ENCODE data around the gene ZSCAN10.

Gene ZSCAN10

GRCh38 chr16:3134338-3135125, 35.4 kb upstream of the ZSCAN10 start, which contains the start of gene ZNF213:
TSS of gene ZNF213 (plus strand) at chr16:3135029. CDS start at chr16:3137281, 2,252 bp downstream.
- DNase-seq (ENCODE audit: low spot score), result peak; percentile 99

- no peak for DNase-seq (ENCODE audit: low spot score)
Observed at GRCh38 chr16:3133844-3134243, 34.8 kb upstream of the ZSCAN10 start.

DNA sequence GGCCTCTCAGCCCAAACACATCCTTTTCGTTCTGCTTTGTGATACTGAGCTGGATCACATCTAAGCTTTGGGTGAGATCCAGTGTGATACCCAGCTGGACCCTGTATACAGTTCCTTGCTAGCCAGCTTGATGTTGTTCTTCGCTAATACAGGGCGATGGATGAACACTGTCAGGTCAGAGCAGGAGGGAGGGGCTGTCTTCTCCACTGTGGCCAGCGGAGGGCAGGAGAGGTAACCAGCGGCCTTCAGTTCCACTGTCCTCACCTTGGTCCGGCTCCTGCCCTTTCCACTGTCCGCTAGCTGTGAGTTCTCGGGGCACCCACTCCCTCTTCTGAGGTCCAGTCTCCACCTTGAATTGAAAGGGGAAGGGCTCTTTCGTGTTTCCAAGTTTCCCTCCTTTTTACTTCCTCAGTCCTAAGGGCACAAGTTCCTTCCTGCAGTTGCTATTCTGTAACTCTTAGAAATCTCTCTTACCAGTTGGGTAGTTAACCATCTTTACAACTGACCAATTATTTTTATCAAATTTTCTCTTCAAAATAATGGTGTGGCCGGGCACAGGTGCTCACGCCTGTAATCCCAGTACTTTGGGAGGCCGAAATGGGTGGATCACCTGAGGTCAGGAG, 32.8 kb upstream of the ZSCAN10 start:
- no peak for DNase-seq (ENCODE audit: low spot score)

GRCh38 chr16:3129137-3130131, 30.3 kb upstream of the ZSCAN10 start:
- DNase-seq (ENCODE audit: low spot score), result peak; percentile 92

- no peak for DNase-seq (ENCODE audit: low spot score)
Observed at GRCh38 chr16:3127745-3128144, 28.7 kb upstream of the ZSCAN10 start.

DNA sequence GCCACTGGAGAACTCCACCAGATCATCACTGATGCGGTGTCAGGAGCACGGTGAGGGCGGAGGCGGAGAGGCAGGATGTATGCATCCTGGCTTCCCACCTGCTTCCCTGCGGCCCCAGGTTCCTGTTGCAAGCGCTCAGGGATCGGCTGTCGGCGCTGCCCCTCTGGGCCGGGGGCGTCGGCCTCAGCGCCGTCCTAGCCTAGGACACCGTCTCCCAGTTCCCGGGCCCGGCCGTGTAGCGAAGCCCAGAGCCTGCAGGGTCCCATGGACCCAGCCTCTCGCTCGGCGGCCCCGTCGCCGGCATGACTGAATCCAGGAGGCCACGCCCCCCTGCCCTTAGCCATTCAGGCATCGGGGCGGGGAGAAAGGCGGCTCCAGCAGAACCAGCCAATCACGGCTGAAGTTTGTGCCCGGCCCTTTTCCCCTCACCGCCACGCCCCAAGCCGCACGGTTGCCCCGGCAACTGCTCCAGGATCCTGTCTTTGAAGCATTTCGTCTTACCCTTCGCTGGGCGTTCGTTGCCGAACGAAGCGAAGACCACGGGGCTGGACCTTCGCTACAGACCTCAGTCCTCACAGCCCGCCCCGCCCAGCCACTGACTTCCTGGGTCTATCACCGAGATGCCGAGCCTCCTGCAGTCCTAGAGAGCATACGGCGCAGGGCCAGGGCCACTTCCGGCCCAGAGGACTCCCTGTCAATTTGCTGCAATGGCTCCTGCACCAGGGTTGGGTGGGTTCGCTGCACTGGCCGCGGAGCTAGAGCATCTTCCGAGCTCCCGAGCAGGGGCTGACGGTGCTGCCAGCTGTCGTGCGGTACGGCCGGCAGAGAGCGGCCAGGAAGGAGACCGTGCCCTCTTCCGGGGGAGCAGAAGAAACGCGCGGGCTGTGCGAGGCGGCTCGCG, 25.1 kb upstream of the ZSCAN10 start:
- DNase-seq (ENCODE audit: low spot score), result peak; percentile 94

DNA sequence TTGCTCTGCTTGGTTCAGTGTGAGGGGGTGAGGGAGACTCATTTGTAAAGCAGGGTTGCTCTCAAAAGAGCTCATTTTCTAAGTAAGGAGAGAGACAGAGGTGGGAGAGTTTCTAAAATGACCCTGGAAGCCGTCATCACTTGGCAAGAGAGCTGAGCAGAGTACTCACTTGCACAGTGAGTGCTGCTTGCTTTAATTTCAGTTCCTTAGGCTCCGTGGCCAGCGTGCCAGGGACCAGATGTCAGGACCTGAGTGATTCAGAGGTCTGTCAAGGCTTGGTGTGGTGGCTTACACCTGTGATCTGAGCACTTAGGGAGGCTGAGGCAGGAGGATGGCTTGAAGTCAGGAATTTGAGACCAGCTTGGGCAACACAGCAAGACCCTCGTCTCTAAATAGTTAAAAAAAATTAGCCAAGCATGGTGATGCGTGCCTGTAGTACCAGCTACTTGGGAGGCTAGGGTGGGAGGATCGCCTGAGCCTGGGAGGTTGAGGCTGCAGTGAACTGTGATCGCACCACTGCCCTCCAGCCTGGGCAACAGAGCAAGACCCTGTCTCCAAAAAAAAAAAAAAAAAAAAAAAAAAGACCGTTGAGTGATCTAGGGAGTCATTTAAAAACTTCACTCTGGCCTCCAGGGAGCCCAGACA, 24.0 kb upstream of the ZSCAN10 start:
- no peak for DNase-seq (ENCODE audit: low spot score)

DNA sequence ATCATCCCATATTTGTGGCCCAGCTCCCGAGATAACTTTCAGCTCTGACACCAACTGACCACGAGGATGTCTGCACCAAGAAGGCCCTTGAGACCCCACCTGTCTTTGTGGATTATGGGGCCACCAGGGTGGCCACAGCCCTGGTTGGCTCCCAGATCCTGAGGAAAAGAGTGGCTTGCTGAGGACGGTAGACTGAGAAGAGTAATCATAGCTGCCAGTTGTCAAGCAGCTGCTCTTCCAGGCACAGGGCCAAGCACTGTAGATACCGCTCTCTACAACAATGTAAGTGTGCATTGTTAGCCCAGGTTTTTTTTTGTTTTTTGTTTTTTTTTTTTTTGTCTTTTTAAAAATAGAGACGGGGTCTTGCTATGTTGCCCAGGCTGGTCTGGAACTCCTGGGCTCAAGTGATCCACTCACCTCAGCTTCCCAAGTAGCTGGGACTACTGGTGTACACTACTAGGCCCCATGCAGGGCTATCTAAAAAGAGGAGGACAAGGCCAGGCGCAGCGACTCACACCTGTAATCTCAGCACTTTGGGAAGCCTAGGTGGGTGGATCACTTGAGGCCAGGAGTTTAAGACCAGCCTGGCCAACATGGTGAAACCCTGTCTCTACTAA, 22.9 kb upstream of the ZSCAN10 start:
- DNase-seq (ENCODE audit: low spot score), result no peak

GRCh38 chr16:3120435-3120834, 21.3 kb upstream of the ZSCAN10 start:
- no peak for DNase-seq (ENCODE audit: low spot score)

DNA sequence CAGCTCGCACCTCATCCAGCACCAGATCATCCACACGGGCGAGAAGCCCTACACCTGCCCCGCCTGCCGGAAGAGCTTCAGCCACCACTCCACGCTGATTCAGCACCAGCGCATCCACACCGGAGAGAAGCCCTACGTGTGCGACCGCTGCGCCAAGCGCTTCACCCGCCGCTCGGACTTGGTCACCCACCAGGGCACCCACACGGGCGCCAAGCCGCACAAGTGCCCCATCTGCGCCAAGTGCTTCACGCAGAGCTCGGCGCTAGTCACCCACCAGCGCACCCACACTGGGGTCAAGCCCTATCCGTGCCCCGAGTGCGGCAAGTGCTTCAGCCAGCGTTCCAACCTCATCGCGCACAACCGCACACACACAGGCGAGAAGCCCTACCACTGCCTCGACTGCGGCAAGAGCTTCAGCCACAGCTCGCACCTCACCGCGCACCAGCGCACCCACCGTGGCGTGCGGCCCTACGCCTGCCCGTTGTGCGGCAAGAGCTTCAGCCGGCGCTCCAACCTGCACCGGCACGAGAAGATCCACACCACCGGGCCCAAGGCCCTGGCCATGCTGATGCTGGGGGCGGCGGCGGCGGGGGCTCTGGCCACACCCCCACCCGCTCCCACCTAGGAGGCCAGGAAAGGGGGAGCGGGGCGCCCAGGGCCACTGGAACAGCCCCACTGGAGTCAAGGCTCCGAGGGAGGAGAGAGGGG, 20.8 kb upstream of the ZSCAN10 start:
- DNase-seq (ENCODE audit: low spot score), result no peak

- DNase-seq (ENCODE audit: low spot score), result no peak
Observed at GRCh38 chr16:3119286-3119685, 20.2 kb upstream of the ZSCAN10 start.

GRCh38 chr16:3118846-3119245, 19.8 kb upstream of the ZSCAN10 start:
- no peak for DNase-seq (ENCODE audit: low spot score)

DNA sequence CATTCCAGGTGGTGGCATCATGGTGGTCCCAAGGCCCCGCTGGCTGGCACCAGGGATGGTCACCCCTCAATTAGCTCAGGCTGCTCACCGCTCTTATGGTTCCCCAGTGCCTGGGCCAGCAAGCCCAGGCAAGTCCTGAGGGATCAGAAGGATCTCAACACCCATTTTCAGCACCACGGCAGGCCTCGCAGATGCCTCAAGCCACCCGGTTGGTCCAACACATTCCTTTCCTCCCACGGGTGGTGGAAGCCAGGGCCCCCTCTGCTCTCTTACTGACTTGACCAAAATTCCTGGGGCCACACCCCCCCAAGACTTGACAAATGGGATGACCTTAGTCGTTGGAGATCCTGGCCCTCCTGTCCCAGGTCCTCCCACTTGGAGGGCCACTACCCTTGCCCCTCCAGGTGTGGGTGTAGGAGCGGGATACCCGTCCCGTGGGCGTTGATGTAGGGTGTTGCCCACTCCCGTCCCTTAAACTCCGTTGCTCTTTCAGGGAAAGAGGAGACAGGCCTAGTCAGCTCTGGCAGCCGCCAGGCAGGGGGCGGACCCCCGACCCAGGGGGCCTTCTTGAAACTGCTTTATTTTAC, 19.2 kb upstream of the ZSCAN10 start:
- DNase-seq (ENCODE audit: low spot score), result no peak

GRCh38 chr16:3115561-3115960, 16.5 kb upstream of the ZSCAN10 start:
- no peak for DNase-seq (ENCODE audit: low spot score)

- no peak for DNase-seq (ENCODE audit: low spot score)
Observed at GRCh38 chr16:3115003-3115402, 15.9 kb upstream of the ZSCAN10 start.

DNA sequence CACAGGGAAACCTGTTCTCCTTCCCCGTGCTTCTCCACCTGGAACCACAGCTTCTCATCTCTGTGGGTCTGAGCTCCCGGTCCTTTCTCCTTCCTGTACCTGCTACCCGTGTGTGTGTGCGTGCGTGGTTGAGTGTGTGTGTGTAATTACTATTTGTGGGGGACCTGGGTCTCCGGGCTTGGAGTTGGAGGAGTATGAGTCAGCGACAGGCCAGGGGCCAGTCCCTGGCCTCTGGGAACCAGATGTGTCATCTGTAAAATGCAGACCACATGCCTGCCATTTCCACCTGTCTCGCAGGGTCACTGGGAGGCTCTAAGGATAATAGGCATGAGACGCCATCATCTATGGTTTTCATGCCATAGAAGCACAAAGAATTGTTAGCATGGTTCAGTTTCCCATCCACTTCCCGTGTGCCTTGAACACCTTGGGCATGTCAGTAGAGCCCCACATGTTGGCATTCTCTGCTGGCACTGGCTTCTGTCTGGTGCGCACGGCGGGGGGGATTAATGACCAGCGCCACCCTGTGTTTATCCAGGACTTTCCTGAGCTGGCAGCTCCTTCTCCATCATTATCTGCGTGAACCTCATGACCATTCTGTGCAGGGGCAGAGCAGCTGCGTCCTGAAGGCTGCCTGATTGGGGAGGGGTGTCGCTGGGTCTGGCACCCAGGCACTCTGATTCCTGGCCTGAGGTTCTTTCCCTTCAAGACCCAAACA, 14.8 kb upstream of the ZSCAN10 start:
- no peak for DNase-seq (ENCODE audit: low spot score)

DNA sequence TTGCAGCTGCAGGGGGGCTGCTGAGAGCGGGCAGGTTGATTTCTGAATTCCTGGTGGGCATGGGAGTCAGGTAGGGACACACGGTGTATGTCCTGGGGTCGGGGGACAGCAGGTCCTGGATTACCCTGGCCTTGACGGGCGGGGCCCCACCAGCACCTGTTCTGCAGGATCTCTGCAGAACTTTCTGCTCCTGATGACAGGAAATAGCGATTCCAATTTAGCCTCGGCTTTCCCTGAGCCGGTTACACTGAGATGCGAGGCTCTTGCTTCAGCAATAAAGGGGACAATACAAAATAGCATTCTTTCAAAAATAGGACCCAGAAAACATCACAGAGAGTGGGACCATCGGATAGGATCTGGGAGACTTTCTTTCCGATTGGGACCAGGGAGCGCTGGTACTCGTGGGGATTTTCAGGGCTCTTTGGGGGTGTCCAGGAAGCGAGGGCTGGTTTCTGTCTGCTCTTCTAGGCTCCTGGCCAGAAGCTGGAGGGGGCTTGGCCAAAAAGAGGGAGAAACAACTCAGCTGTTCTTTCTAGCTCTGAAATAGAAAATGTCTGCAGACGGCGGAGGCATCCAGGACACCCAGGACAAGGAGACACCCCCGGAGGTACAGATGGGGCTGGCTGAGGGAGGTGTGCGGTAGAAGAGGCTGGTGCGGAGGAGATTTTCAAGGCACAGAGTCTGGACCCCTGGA, 13.9 kb upstream of the ZSCAN10 start:
- no peak for DNase-seq (ENCODE audit: low spot score)
